HCT116 (cell line): ENCODE measurements around the gene HCFC1. TPM values are rescaled to one million over a fixed set of nuclear protein-coding genes. Genes with fewer than 3 reads are reported as not detected.
A peak's percentile ranks its signal among the peaks of the same experiment; 100 is the strongest.

Source experiments
- ATAC-seq: fragments of 200-7000 bp; cut with Tn5 transposase; 2 replicates; pipeline ENCODE4 v1.9.1; 2020; ENCODE audit warnings: mild to moderate bottlenecking, moderate library complexity
- BruUV-seq: library from RNA; stranded (reverse); fragments of 400-500 nt; replicated peaks from 2 replicates; lab custom pipeline; 2021; lab: Mats Ljungman, UMichigan
- CTCF ChIA-PET: fragments of 300-600 bp; sonication (Branson Sonifier 250); formaldehyde crosslinking; loops from one replicate; lab custom pipeline; 2021; ENCODE audit warnings: antibody characterized with exemption; lab: Charles Lee
- POLR2A ChIA-PET: fragments of 300-600, 350-600 bp; sonication (Branson Sonifier 250); formaldehyde crosslinking; loops from one replicate; lab custom pipeline; 2021; ENCODE audit warnings: antibody characterized with exemption; lab: Charles Lee
- RAD21 ChIA-PET, 2 experiments: fragments of 300-600 bp; sonication (Branson Sonifier 250); formaldehyde crosslinking; loops; one replicate each; lab custom pipeline; 2023; ENCODE audit warnings: low total read pairs in 2 of 2; ENCODE audit not compliant: uncharacterized antibody in 2 of 2, unreplicated experiment in 2 of 2, low non-redundant PET in 1 of 2; lab: Charles Lee
- DNase-seq: peaks from one replicate; pipeline ENCODE4 v3.0.0-alpha.2; 2010; ENCODE audit warnings: low read depth, low spot score
- H2AFZ ChIP-seq: fragments of 200-600 bp; shearing (Covaris generic), sonication (generic); 2 replicates; pipeline ENCODE4 v1.6.1; 2017; ENCODE audit warnings: low read depth, mixed run types, mixed read lengths, antibody characterized with exemption, low read length; ENCODE audit not compliant: poor library complexity, severe bottlenecking
- H3K27ac ChIP-seq: 2 replicates; pipeline ENCODE4 v1.5.1; 2012; ENCODE audit warnings: low read depth, low read length
- H3K27me3 ChIP-seq: fragments of 200-600 bp; sonication (generic); 2 replicates; pipeline ENCODE4 v1.6.1; 2016; ENCODE audit warnings: mixed run types, low read length, mixed read lengths; ENCODE audit not compliant: insufficient read depth
- H3K36me3 ChIP-seq, 2 experiments: fragments of 200-500 bp in 1 of 2; fragments of 200-600 bp in 1 of 2; sonication (Bioruptor generic) in 1 of 2; sonication (generic) in 1 of 2; 2 replicates each; pipeline versions ENCODE4 v1.5.1 to v1.6.1; 2014 to 2016; ENCODE audit warnings: low read length in 2 of 2, inconsistent platforms in 1 of 2, mixed read lengths in 1 of 2, mixed run types in 1 of 2; ENCODE audit not compliant: insufficient read depth in 2 of 2, control insufficient read depth in 1 of 2
- H3K4me1 ChIP-seq, 2 experiments: fragments of 200-600 bp in 1 of 2; sonication (generic) in 1 of 2; 2 replicates each; pipeline versions ENCODE4 v1.5.1 to v1.6.1; 2012 to 2017; ENCODE audit warnings: low read length in 2 of 2, inconsistent platforms in 1 of 2, mild to moderate bottlenecking in 1 of 2, mixed read lengths in 1 of 2, mixed run types in 1 of 2, moderate library complexity in 1 of 2; ENCODE audit not compliant: insufficient read depth in 2 of 2, control insufficient read depth in 1 of 2
- H3K4me2 ChIP-seq: fragments of 200-600 bp; sonication (generic); 2 replicates; pipeline ENCODE4 v1.6.1; 2017; ENCODE audit warnings: mixed run types, low read length, mixed read lengths
- H3K4me3 ChIP-seq, 2 experiments: fragments of 200-600 bp in 1 of 2; sonication (generic) in 1 of 2; replicated peaks in 1 of 2; 2 replicates each; pipeline ENCODE4 v1.5.1; 2011 to 2016; ENCODE audit warnings: low read length in 2 of 2, control low read depth in 1 of 2, low read depth in 1 of 2, mild to moderate bottlenecking in 1 of 2, mixed read lengths in 1 of 2, mixed run types in 1 of 2
- H3K79me2 ChIP-seq: fragments of 200-600 bp; sonication (generic); 2 replicates; pipeline ENCODE4 v1.6.1; 2017; ENCODE audit warnings: mild to moderate bottlenecking, mixed run types, low read length, moderate library complexity, mixed read lengths; ENCODE audit not compliant: insufficient read depth
- H3K9ac ChIP-seq: fragments of 200-600 bp; sonication (generic); 2 replicates; pipeline ENCODE4 v1.6.1; 2016; ENCODE audit warnings: low read length, mixed read lengths
- H3K9me2 ChIP-seq: fragments of 200-600 bp; sonication (generic), shearing (Covaris generic); 2 replicates; pipeline ENCODE4 v1.6.1; 2017; ENCODE audit warnings: mixed run types, mild to moderate bottlenecking, moderate library complexity; ENCODE audit not compliant: insufficient read depth
- H3K9me3 ChIP-seq, 2 experiments: fragments of 200-500 bp in 1 of 2; fragments of 200-600 bp in 1 of 2; sonication (Bioruptor generic) in 1 of 2; sonication (generic) in 1 of 2; 2 replicates each; pipeline ENCODE4 v1.6.1; 2014 to 2017; ENCODE audit warnings: low read length in 2 of 2, mixed read lengths in 2 of 2, inconsistent platforms in 1 of 2, low read depth in 1 of 2, mild to moderate bottlenecking in 1 of 2, mixed run types in 1 of 2, moderate library complexity in 1 of 2; ENCODE audit not compliant: control insufficient read depth in 1 of 2, insufficient read depth in 1 of 2
- H4K20me1 ChIP-seq: fragments of 200-600 bp; sonication (generic), shearing (Covaris generic); 2 replicates; pipeline ENCODE4 v1.6.1; 2017; ENCODE audit warnings: mixed run types, mild to moderate bottlenecking, moderate library complexity; ENCODE audit not compliant: insufficient read depth
- ELF1 ChIP-seq: IDR thresholded peaks from 2 replicates; pipeline ENCODE4 v1.6.1; 2012; ENCODE audit warnings: low read depth, borderline replicate concordance
- EZH2 ChIP-seq: fragments of 200-600 bp; sonication (generic); IDR thresholded peaks from 2 replicates; pipeline ENCODE4 v1.6.1; 2017; ENCODE audit warnings: antibody characterized with exemption, mixed run types
- JUND ChIP-seq: IDR thresholded peaks from 2 replicates; pipeline ENCODE4 v1.6.1; 2012
- POLR2AphosphoS5 ChIP-seq: IDR thresholded peaks from 2 replicates; pipeline ENCODE4 v1.6.1; 2011; ENCODE audit warnings: mild to moderate bottlenecking, low read depth, low read length, moderate library complexity
- RAD21 ChIP-seq: IDR thresholded peaks from 2 replicates; pipeline ENCODE4 v1.6.1; 2012; ENCODE audit warnings: low read depth, mild to moderate bottlenecking
- SRF ChIP-seq: IDR thresholded peaks from 2 replicates; pipeline ENCODE4 v1.6.1; 2012; ENCODE audit warnings: low read depth
- YY1 ChIP-seq: IDR thresholded peaks from 2 replicates; pipeline ENCODE4 v1.6.1; 2011; ENCODE audit warnings: low read length, low read depth, moderate library complexity, mild to moderate bottlenecking; ENCODE audit not compliant: insufficient replicate concordance; ENCODE audit errors: extremely low read depth
- intact Hi-C: fragments of 100-400 bp; cut with micrococcal nuclease; formaldehyde crosslinking; loops from 2 replicates; pipeline ENCODE4 v1.10.0; 2022
- total RNA-seq: library from RNA; stranded (reverse); gene quantifications from one replicate; pipeline ENCODE4 v1.2.1, GENCODE V29; 2021; ENCODE audit not compliant: unreplicated experiment
- TF ChIP-seq, protein P1 (sequence below): IDR thresholded peaks from 2 replicates; pipeline ENCODE4 v1.6.1; 2011; ENCODE audit warnings: mild to moderate bottlenecking, low read length, moderate library complexity; ENCODE audit not compliant: insufficient replicate concordance; ENCODE audit errors: extremely low read depth

Gene HCFC1
- total RNA-seq, 1 experiment from 2014 or later = 72.8 TPM

DNA sequence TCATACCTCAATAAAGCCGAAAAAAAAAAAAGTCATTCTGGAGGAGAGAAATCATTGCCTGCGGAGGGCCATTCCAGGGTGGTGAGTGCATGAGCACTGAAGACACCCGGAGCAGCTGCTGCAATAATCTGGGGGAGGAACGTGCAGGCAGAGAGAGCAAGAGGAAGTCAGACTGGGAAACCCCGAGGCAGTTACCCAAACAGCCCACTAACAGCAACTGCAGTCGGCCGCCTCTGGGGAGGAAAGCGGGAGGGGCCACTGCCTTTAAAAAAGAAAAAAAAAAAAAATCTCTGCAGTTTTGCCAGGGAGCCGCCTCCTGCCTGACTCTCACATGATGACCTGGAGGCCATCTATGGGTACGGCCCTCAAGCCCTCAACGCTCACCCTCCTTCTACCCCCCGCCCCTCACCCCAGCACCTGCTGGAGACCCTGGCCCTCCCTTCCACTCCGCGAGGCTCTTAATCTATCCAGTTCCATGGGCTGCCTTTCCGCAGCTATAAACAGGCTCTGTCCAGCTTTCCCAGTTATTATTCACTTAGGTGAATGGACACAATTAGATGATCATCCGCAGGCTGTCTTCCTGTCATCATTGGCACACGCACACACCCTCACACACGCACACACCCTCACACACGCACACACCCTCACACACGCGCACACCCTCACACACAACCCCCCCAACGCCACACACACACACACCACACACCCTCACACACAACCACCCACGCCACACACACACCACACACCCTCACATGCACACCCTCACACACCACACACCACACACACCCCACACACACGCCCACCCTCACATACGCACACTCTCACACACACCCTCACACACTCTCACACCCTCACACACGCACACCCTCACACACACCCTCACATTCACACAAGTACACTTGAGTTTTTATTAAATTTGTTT lies 70.5 kb downstream of the HCFC1 start:
- intact Hi-C loops = no loop called here
- no peaks in the 10 kb centered on the region for H3K9me3 ChIP-seq
- ATAC-seq = peak; percentile 28; the same call in 1 of the 2 replicates
- no peak overlapping the region for H2AFZ ChIP-seq
- ChIA-PET RAD21 (no interaction called here), CTCF (no interaction called here), POLR2A (interaction anchor here (0.7 kb wide), 1 partner anchor 11 kb away, joined by 3 read pairs; no protein-coding TSS in a partner anchor)
- H3K27me3 ChIP-seq = no peaks in the 10 kb centered on the region
- H3K79me2 ChIP-seq = no peaks in the 10 kb centered on the region
- no peak overlapping the region for H3K4me3 ChIP-seq
- H3K9me2 ChIP-seq = no peaks in the 10 kb centered on the region
- no peak for TF ChIP-seq RAD21
- TF ChIP-seq EZH2 = no peak
- H3K4me2 ChIP-seq = peak overlapping the region; percentile 28; the same call in 1 of the 2 replicates
- no peak for DNase-seq
- no TSS peak for BruUV-seq
- no peak overlapping the region for H3K9ac ChIP-seq
- H3K27ac ChIP-seq = no peak overlapping the region
- H4K20me1 ChIP-seq = no peaks in the 10 kb centered on the region
- H3K4me1 ChIP-seq = peaks cover 6 to 23% of the 10 kb centered on the region in 2 experiments; a peak in 2 of 4 replicates
- H3K36me3 ChIP-seq = no peaks in the 10 kb centered on the region

DNA sequence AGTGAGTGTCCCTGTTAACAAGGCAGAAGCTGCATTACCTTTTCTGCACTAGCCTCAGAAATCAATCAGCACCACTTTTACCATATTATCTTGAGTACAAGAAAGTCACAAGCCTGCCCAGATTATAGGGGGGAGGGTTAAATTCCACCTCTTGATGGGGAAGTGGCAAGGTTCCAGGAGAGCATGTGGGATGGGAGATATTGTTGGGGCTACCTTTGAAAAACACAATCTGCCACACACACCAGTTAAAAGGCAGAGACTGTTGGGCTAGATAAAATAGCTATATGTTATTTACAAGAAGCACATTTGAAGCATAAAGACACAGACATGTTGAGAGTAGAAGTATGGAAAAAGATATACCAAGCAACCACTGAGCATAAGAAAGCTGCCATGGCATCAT lies 73.7 kb downstream of the HCFC1 start:
- H3K4me3 ChIP-seq = no peak overlapping the region
- ATAC-seq (no peak), DNase-seq (no peak)
- H2AFZ ChIP-seq = no peak overlapping the region
- H3K79me2 ChIP-seq = no peaks in the 10 kb centered on the region
- intact Hi-C loops = no loop called here
- H3K9me2 ChIP-seq = no peaks in the 10 kb centered on the region
- BruUV-seq = no TSS peak
- no peak overlapping the region for H3K9ac ChIP-seq
- H3K27ac ChIP-seq = no peak overlapping the region
- TF ChIP-seq JUND = no peak
- TF ChIP-seq YY1 = no peak
- no peak for TF ChIP-seq SRF
- TF ChIP-seq ELF1 = no peak
- no peak for TF ChIP-seq POLR2AphosphoS5
- TF ChIP-seq, protein P1, sequence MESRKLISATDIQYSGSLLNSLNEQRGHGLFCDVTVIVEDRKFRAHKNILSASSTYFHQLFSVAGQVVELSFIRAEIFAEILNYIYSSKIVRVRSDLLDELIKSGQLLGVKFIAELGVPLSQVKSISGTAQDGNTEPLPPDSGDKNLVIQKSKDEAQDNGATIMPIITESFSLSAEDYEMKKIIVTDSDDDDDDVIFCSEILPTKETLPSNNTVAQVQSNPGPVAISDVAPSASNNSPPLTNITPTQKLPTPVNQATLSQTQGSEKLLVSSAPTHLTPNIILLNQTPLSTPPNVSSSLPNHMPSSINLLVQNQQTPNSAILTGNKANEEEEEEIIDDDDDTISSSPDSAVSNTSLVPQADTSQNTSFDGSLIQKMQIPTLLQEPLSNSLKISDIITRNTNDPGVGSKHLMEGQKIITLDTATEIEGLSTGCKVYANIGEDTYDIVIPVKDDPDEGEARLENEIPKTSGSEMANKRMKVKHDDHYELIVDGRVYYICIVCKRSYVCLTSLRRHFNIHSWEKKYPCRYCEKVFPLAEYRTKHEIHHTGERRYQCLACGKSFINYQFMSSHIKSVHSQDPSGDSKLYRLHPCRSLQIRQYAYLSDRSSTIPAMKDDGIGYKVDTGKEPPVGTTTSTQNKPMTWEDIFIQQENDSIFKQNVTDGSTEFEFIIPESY = no peak
- no peak for TF ChIP-seq EZH2
- RAD21 ChIA-PET = no interaction called here
- no peaks in the 10 kb centered on the region for H3K36me3 ChIP-seq
- CTCF ChIA-PET = no interaction called here
- POLR2A ChIA-PET = no interaction called here
- no peaks in the 10 kb centered on the region for H4K20me1 ChIP-seq
- H3K4me1 ChIP-seq = peaks cover 6 to 16% of the 10 kb centered on the region in 2 experiments; a peak in 2 of 4 replicates
- H3K9me3 ChIP-seq = no peaks in the 10 kb centered on the region
- no peak overlapping the region for H3K4me2 ChIP-seq
- no peaks in the 10 kb centered on the region for H3K27me3 ChIP-seq
